ENCODE measurements around the gene DHX9. TPM values are rescaled to one million over a fixed set of nuclear protein-coding genes. Genes with fewer than 3 reads are reported as not detected.

DHX9 gene
- total RNA-seq, 1 experiment from 2014 or later, result 94.6 TPM

DNA sequence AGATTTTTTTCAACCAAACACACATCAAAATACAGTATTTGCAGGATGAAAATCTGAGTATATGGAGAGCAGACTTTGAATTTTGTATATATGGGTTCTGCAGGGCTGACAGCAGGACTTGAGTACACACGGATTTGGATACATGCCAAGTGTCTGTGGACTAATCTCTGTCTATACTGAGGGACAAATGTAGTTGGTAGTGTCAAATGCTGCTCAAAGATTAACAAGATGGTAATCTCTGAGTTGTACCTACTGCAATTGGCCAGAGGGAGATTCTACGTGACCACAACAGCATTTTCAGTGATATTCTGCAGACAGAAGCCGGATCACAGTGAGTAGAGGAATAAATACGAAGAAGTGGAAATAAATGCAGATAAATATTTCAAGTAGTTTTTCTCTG is 70.4 kb downstream of the DHX9 start:
- no peaks in the 10 kb centered on the region for H3K9me2 ChIP-seq (replicated peaks; ENCODE audit: insufficient read depth, low read length)
- no peak overlapping the region for H3K27ac ChIP-seq (ENCODE audit: low read length)
- H4K20me1 ChIP-seq (ENCODE audit: insufficient read depth, low read depth, low read length), result no peaks in the 10 kb centered on the region
- H2AFZ ChIP-seq (ENCODE audit: low read length), result no peak overlapping the region
- H3K27me3 ChIP-seq (ENCODE audit: low read length), result no peaks in the 10 kb centered on the region
- H3K4me3 ChIP-seq (ENCODE audit: low read length), result no peak overlapping the region
- no peak overlapping the region for H3K4me2 ChIP-seq (ENCODE audit: low read depth, low read length, poor library complexity, severe bottlenecking)
- H3K9ac ChIP-seq (ENCODE audit: low read length), result no peak overlapping the region
- no peaks in the 10 kb centered on the region for H3K9me3 ChIP-seq (ENCODE audit: low read length)
- H3K4me1 ChIP-seq (ENCODE audit: low read length), result no peaks in the 10 kb centered on the region
- no peaks in the 10 kb centered on the region for H3K36me3 ChIP-seq (ENCODE audit: insufficient read depth, low read length)
- no peaks in the 10 kb centered on the region for H3K79me2 ChIP-seq (ENCODE audit: low read length)
- DNase-seq, result no peak

DNA sequence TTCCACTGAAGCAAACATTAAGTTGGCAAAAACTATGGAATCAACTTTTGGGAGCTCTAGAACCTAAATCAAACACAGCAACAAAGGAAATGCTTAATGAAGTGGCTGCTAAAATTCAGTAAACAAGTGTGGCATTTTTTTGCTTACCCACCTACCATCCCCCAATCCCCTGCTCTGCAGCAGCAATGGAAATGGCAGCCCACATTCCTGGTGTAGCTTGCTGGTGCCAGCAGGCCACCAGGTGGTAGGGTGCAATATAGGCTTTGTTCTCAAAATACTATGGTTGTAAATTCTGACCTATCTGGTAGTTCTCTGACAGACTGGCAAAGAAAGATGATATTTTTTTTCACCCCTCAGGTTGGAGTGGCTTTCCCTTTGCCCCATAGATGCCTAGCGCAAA is 71.0 kb downstream of the DHX9 start:
- Histone ChIP-seq H3K9me3 (ENCODE audit: low read length) (no peaks in the 10 kb centered on the region), H3K9ac (ENCODE audit: low read length) (no peak overlapping the region), H3K9me2 (replicated peaks; ENCODE audit: insufficient read depth, low read length) (no peaks in the 10 kb centered on the region), H4K20me1 (ENCODE audit: insufficient read depth, low read depth, low read length) (no peaks in the 10 kb centered on the region), H3K36me3 (ENCODE audit: insufficient read depth, low read length) (no peaks in the 10 kb centered on the region), H3K27ac (ENCODE audit: low read length) (no peak overlapping the region), H3K79me2 (ENCODE audit: low read length) (no peaks in the 10 kb centered on the region), H3K27me3 (ENCODE audit: low read length) (no peaks in the 10 kb centered on the region), H3K4me2 (ENCODE audit: low read depth, low read length, poor library complexity, severe bottlenecking) (no peak overlapping the region), H2AFZ (ENCODE audit: low read length) (no peak overlapping the region), H3K4me3 (ENCODE audit: low read length) (no peak overlapping the region), H3K4me1 (ENCODE audit: low read length) (no peaks in the 10 kb centered on the region)
- DNase-seq, result no peak

DNA sequence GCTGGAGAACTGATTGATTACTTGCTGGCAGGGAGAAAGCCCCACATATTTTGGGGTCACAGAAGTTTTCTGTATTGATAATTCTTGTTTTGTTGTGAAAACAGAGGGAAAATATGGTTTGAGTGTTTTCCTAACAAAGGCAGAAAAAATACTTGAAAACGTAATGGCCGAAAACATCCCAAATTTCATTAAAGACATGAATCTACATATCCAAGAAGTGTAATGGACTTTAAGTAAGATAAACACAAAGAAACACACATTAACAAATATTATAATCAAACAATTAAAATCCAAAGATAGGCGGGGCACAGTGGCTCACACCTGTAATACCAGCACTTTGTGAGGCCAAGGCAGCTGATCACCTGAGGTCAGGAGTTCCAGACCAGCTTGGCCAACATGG is 74.3 kb downstream of the DHX9 start:
- H3K9me2 ChIP-seq (replicated peaks; ENCODE audit: insufficient read depth, low read length), result no peaks in the 10 kb centered on the region
- no peak overlapping the region for H3K27ac ChIP-seq (ENCODE audit: low read length)
- H3K4me2 ChIP-seq (ENCODE audit: low read depth, low read length, poor library complexity, severe bottlenecking), result no peak overlapping the region
- H3K9ac ChIP-seq (ENCODE audit: low read length), result no peak overlapping the region
- no peaks in the 10 kb centered on the region for H3K79me2 ChIP-seq (ENCODE audit: low read length)
- no peak overlapping the region for H3K4me3 ChIP-seq (ENCODE audit: low read length)
- no peak for DNase-seq
- no peak overlapping the region for H2AFZ ChIP-seq (ENCODE audit: low read length)
- H3K36me3 ChIP-seq (ENCODE audit: insufficient read depth, low read length), result no peaks in the 10 kb centered on the region
- no peaks in the 10 kb centered on the region for H3K9me3 ChIP-seq (ENCODE audit: low read length)
- peaks cover 8% of the 10 kb centered on the region for H3K4me1 ChIP-seq (ENCODE audit: low read length)
- no peaks in the 10 kb centered on the region for H4K20me1 ChIP-seq (ENCODE audit: insufficient read depth, low read depth, low read length)
- H3K27me3 ChIP-seq (ENCODE audit: low read length), result no peaks in the 10 kb centered on the region

DNA sequence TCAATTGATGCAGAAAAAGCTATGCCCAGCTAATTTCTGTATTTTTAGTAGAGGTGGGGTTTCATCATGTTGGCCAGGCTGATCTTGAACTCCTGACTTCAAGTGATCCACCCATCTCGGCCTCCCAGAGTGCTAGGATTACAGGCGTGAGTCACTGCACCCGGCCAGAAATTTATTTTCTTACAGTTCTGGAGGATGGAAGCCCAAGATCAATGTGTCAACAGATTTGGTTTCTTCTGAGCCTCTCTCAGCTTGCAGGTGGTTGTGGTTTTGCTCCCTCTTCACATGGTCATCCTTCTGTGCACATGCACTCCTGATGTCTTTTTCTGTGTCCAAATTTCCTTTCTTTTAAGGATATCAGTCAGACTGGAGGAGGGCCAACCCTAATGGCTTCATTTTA is 78.2 kb downstream of the DHX9 start:
- no peaks in the 10 kb centered on the region for H3K79me2 ChIP-seq (ENCODE audit: low read length)
- DNase-seq, result no peak
- no peaks in the 10 kb centered on the region for H3K9me2 ChIP-seq (replicated peaks; ENCODE audit: insufficient read depth, low read length)
- H3K4me1 ChIP-seq (ENCODE audit: low read length), result peaks cover 8% of the 10 kb centered on the region
- H2AFZ ChIP-seq (ENCODE audit: low read length), result no peak overlapping the region
- H3K27ac ChIP-seq (ENCODE audit: low read length), result no peak overlapping the region
- H3K4me3 ChIP-seq (ENCODE audit: low read length), result no peak overlapping the region
- no peak overlapping the region for H3K4me2 ChIP-seq (ENCODE audit: low read depth, low read length, poor library complexity, severe bottlenecking)
- H3K9ac ChIP-seq (ENCODE audit: low read length), result no peak overlapping the region
- no peaks in the 10 kb centered on the region for H3K36me3 ChIP-seq (ENCODE audit: insufficient read depth, low read length)
- H3K27me3 ChIP-seq (ENCODE audit: low read length), result no peaks in the 10 kb centered on the region
- no peaks in the 10 kb centered on the region for H3K9me3 ChIP-seq (ENCODE audit: low read length)
- H4K20me1 ChIP-seq (ENCODE audit: insufficient read depth, low read depth, low read length), result no peaks in the 10 kb centered on the region

DNA sequence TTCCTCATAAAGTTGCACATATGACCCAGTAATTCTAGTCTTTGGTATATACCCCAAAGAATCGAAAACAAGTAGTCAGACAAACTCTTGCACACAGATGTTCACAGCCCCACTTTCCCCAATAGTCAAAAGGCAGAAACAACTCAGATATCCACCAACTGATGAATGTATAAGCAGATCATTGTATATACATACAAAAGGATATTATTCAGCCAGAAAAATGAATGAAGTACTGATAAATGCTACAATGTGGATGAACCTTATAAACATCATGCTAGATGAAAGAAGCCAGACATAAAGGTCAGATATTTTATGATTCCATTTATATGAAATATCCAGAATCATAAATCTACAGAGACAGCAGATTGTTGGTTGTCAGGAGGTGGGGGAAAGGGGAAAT is 86.5 kb downstream of the DHX9 start:
- peaks cover 11% of the 10 kb centered on the region for H3K4me1 ChIP-seq (ENCODE audit: low read length)
- H4K20me1 ChIP-seq (ENCODE audit: insufficient read depth, low read depth, low read length), result no peaks in the 10 kb centered on the region
- no peak overlapping the region for H3K9ac ChIP-seq (ENCODE audit: low read length)
- no peaks in the 10 kb centered on the region for H3K79me2 ChIP-seq (ENCODE audit: low read length)
- H3K27ac ChIP-seq (ENCODE audit: low read length), result no peak overlapping the region
- H3K27me3 ChIP-seq (ENCODE audit: low read length), result no peaks in the 10 kb centered on the region
- H3K9me2 ChIP-seq (replicated peaks; ENCODE audit: insufficient read depth, low read length), result no peaks in the 10 kb centered on the region
- no peaks in the 10 kb centered on the region for H3K9me3 ChIP-seq (ENCODE audit: low read length)
- no peaks in the 10 kb centered on the region for H3K36me3 ChIP-seq (ENCODE audit: insufficient read depth, low read length)
- H3K4me2 ChIP-seq (ENCODE audit: low read depth, low read length, poor library complexity, severe bottlenecking), result no peak overlapping the region
- H3K4me3 ChIP-seq (ENCODE audit: low read length), result no peak overlapping the region
- no peak for DNase-seq
- no peak overlapping the region for H2AFZ ChIP-seq (ENCODE audit: low read length)

DNA sequence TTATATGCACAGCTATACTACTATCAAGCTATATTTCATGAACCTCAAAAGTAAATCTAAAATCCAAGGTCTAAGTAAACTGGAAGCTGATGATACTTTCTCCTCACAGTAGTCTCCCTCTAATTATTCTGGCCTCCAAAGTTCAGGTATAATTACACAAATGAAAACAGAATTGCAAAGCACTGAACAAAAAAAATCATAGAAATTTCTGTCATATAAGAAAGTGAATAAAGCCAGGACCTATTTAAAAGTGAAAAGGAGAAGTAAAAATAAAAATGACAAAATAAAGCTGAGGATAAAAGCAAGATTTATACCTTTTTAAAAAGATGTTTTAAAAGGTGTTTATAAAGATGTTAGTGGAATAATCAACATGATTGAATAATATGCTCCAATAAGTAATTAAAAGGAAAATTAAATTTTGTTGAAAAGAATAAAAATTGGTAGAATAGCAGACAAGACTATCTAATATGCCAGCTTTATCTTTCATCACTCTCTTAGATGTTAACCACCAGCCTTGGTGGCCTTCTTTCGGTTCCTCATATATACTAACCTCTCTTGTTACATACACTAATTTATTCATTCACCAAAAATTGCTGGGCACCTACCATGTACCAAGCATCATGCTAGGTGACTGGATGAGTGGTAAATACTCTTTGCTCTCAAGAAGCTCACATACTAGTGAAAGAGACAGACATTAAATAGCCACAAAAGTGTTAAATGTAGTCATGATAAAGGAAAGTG is 88.7 kb downstream of the DHX9 start:
- peak; percentile 53 for DNase-seq
- no peaks in the 10 kb centered on the region for H3K9me3 ChIP-seq (ENCODE audit: low read length)
- H2AFZ ChIP-seq (ENCODE audit: low read length), result no peak overlapping the region
- H3K9me2 ChIP-seq (replicated peaks; ENCODE audit: insufficient read depth, low read length), result no peaks in the 10 kb centered on the region
- no peaks in the 10 kb centered on the region for H3K79me2 ChIP-seq (ENCODE audit: low read length)
- peak overlapping the region; percentile 17 for H3K27ac ChIP-seq (ENCODE audit: low read length)
- no peak overlapping the region for H3K4me3 ChIP-seq (ENCODE audit: low read length)
- no peaks in the 10 kb centered on the region for H3K36me3 ChIP-seq (ENCODE audit: insufficient read depth, low read length)
- peaks cover 11% of the 10 kb centered on the region for H3K4me1 ChIP-seq (ENCODE audit: low read length)
- H4K20me1 ChIP-seq (ENCODE audit: insufficient read depth, low read depth, low read length), result no peaks in the 10 kb centered on the region
- H3K9ac ChIP-seq (ENCODE audit: low read length), result no peak overlapping the region
- no peaks in the 10 kb centered on the region for H3K27me3 ChIP-seq (ENCODE audit: low read length)
- H3K4me2 ChIP-seq (ENCODE audit: low read depth, low read length, poor library complexity, severe bottlenecking), result peak overlapping the region; percentile 9

DNA sequence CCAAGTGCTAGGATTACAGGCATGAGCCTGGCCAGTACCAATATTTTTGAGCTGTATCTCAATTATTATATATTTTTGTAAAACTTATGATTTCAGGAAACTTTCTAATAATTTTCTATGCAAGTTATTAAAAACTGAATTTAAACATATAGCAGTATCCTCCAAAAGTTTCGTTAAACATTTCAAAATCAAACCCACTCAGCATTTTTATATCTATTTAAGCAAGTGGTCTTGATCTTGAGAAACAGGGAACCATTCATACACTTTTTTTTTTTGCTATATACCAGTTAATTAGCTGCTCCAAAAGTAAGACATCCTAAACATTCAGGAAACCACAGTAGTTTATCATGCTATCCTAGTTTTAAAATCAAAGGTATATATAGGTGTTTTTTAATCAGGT is 91.8 kb downstream of the DHX9 start:
- Histone ChIP-seq H3K27me3 (ENCODE audit: low read length) (no peaks in the 10 kb centered on the region), H3K79me2 (ENCODE audit: low read length) (no peaks in the 10 kb centered on the region), H3K27ac (ENCODE audit: low read length) (no peak overlapping the region), H3K9me3 (ENCODE audit: low read length) (no peaks in the 10 kb centered on the region), H3K4me2 (ENCODE audit: low read depth, low read length, poor library complexity, severe bottlenecking) (no peak overlapping the region), H3K36me3 (ENCODE audit: insufficient read depth, low read length) (no peaks in the 10 kb centered on the region), H3K9ac (ENCODE audit: low read length) (no peak overlapping the region), H3K9me2 (replicated peaks; ENCODE audit: insufficient read depth, low read length) (no peaks in the 10 kb centered on the region), H4K20me1 (ENCODE audit: insufficient read depth, low read depth, low read length) (no peaks in the 10 kb centered on the region), H3K4me3 (ENCODE audit: low read length) (no peak overlapping the region), H3K4me1 (ENCODE audit: low read length) (peaks cover 11% of the 10 kb centered on the region), H2AFZ (ENCODE audit: low read length) (no peak overlapping the region)
- DNase-seq, result no peak

DNA sequence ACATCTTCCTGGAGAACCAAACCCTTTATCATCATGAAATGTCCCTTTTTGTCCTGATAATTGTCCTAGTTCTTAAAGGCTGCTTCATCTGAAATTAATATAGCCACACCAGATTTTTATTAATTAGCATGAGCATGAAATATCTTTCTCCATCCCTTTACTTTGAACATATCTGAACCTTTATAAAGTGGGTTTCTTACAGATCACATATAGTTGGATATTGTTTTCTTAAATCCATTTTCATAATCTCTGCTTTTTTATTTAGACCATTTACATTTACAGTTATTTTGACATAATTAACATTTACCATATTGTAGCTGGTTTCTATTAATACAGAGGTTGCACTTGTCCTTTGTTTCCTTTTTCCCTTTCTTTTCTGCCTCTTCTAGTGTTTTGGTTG is 96.6 kb downstream of the DHX9 start:
- H3K9ac ChIP-seq (ENCODE audit: low read length), result no peak overlapping the region
- H3K79me2 ChIP-seq (ENCODE audit: low read length), result no peaks in the 10 kb centered on the region
- no peaks in the 10 kb centered on the region for H3K4me1 ChIP-seq (ENCODE audit: low read length)
- H3K9me2 ChIP-seq (replicated peaks; ENCODE audit: insufficient read depth, low read length), result no peaks in the 10 kb centered on the region
- H3K9me3 ChIP-seq (ENCODE audit: low read length), result no peaks in the 10 kb centered on the region
- no peaks in the 10 kb centered on the region for H3K27me3 ChIP-seq (ENCODE audit: low read length)
- no peak overlapping the region for H3K4me3 ChIP-seq (ENCODE audit: low read length)
- no peak overlapping the region for H3K4me2 ChIP-seq (ENCODE audit: low read depth, low read length, poor library complexity, severe bottlenecking)
- H2AFZ ChIP-seq (ENCODE audit: low read length), result no peak overlapping the region
- H3K36me3 ChIP-seq (ENCODE audit: insufficient read depth, low read length), result no peaks in the 10 kb centered on the region
- H4K20me1 ChIP-seq (ENCODE audit: insufficient read depth, low read depth, low read length), result no peaks in the 10 kb centered on the region
- no peak overlapping the region for H3K27ac ChIP-seq (ENCODE audit: low read length)
- DNase-seq, result no peak

Data from Karpas-422 (cell line).